ENCODE measurements around the gene ZDHHC5. TPM values are rescaled to one million over a fixed set of nuclear protein-coding genes. Genes with fewer than 3 reads are reported as not detected.
A peak's percentile ranks its signal among the peaks of the same experiment; 100 is the strongest.

ZDHHC5 gene
- total RNA-seq, 2 donors from 2014 or later = 80.2 to 82.1 TPM

DNA sequence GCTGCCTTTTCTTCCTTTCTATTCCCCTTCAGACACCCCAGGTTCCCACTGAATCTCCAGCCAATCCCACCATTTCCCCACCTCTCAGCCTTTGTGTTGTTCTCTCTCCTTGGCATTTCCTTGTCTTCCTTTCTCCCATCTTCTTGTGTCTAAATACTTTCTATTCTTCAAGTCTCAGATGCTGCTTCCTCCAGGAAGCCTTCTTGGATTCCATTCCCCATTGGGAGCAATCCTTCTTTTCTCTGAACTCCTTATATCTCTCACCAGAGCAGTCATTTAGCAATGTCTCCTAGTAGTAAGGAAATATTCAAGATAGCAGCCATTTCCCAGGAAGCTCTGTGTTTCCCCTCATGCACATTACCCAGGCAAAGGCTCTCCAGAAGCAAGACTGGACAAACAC lies 33.6 kb upstream of the ZDHHC5 start:
- TF ChIP-seq, protein P1, sequence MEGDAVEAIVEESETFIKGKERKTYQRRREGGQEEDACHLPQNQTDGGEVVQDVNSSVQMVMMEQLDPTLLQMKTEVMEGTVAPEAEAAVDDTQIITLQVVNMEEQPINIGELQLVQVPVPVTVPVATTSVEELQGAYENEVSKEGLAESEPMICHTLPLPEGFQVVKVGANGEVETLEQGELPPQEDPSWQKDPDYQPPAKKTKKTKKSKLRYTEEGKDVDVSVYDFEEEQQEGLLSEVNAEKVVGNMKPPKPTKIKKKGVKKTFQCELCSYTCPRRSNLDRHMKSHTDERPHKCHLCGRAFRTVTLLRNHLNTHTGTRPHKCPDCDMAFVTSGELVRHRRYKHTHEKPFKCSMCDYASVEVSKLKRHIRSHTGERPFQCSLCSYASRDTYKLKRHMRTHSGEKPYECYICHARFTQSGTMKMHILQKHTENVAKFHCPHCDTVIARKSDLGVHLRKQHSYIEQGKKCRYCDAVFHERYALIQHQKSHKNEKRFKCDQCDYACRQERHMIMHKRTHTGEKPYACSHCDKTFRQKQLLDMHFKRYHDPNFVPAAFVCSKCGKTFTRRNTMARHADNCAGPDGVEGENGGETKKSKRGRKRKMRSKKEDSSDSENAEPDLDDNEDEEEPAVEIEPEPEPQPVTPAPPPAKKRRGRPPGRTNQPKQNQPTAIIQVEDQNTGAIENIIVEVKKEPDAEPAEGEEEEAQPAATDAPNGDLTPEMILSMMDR (IDR thresholded peaks at IDR 0.05) = no peak
- Histone ChIP-seq H3K36me3 (no peaks in the 10 kb centered on the region), H3K9ac (ENCODE audit: low read depth in 2 of 2, low read length in 2 of 2) (no peak overlapping the region), H3K4me3 (no peak overlapping the region), H3K27ac (no peak overlapping the region), H3K27me3 (no peaks in the 10 kb centered on the region), H3K4me1 (no peaks in the 10 kb centered on the region), H3K9me3 (no peaks in the 10 kb centered on the region)
- intact Hi-C loops (cut with DNase I) = no loop called here
- no peak for DNase-seq

DNA sequence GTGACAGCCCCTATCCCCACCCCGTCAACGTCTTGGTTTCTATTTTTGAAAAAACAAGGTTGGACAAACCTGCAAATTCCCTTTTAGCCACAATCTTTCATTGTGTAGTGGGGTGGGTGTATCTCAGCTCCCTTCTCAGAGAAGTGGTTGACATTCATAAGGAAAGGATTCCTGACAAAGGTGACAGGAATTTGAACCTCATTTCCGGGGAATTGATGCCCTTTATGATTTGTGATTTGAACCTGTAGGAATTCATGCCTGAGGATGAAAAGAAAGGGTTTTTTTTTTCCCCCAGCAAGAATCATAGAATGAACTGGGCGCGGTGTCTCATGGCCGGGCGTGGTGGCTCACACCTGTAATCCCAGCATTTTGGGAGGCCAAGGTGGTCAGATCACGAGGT lies 32.7 kb upstream of the ZDHHC5 start:
- intact Hi-C loops (cut with DNase I) = no loop called here
- no peak overlapping the region for H3K27ac ChIP-seq

GRCh38 chr11:57637626-57638004 lies 30.3 kb upstream of the ZDHHC5 start:
- Histone ChIP-seq H3K36me3 (no peaks in the 10 kb centered on the region), H3K4me1 (no peaks in the 10 kb centered on the region), H3K4me3 (no peak overlapping the region), H3K9ac (ENCODE audit: low read depth in 2 of 2, low read length in 2 of 2) (no peak overlapping the region), H3K27me3 (no peaks in the 10 kb centered on the region), H3K9me3 (no peaks in the 10 kb centered on the region), H3K27ac (no peak overlapping the region)
- DNase-seq = no peak
- TF ChIP-seq, protein P1 (IDR thresholded peaks at IDR 0.05) = no peak
- intact Hi-C loops (cut with DNase I) = no loop called here

More for the DNA sequence above, 32.7 kb upstream of the ZDHHC5 start:
- Histone ChIP-seq H3K36me3 (no peaks in the 10 kb centered on the region), H3K9ac (ENCODE audit: low read depth in 2 of 2, low read length in 2 of 2) (no peak overlapping the region), H3K4me1 (no peaks in the 10 kb centered on the region), H3K4me3 (no peak overlapping the region), H3K27me3 (no peaks in the 10 kb centered on the region), H3K9me3 (no peaks in the 10 kb centered on the region)
- TF ChIP-seq, protein P1 (IDR thresholded peaks at IDR 0.05) = no peak
- no peak for DNase-seq

- peak overlapping the region; percentile 38 to 76 for H3K9ac ChIP-seq (ENCODE audit: low read depth in 2 of 2, low read length in 2 of 2)
- DNase-seq = no peak
- H3K27me3 ChIP-seq = no peaks in the 10 kb centered on the region
- H3K4me3 ChIP-seq = peak overlapping the region; percentile 54
- TF ChIP-seq, protein P1 (IDR thresholded peaks at IDR 0.05) = no peak
- H3K9me3 ChIP-seq = no peaks in the 10 kb centered on the region
- no peaks in the 10 kb centered on the region for H3K36me3 ChIP-seq
- H3K27ac ChIP-seq = no peak overlapping the region
- intact Hi-C loops (cut with DNase I) = no loop called here
- no peaks in the 10 kb centered on the region for H3K4me1 ChIP-seq
These were observed 29.7 kb upstream of the ZDHHC5 start for GRCh38 chr11:57638005-57638781.

DNA sequence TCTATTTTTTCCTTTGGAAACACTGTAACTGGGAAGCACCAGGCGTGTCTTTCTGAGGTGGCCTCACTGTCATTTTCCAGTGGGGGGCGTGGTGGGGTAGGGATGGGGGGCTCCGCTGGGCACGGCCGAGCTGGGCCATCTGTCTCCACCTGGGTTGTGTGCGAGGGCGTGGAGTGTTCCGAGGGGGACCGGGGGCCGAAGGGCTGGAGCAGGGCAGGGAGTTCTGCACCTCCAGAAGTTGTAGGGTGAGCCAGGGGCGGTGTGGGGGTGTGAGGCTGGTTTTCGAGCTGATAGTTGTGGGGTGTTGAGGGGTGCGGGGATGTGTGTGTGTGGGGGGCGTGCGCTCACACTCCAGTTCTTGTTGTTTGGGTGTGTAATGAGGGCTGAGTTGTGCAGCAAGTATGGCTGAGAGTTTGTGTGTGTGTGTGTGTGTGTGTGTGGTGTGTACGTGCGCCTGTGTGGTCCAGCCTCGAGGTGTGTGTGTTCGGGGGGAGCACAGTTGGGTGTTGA lies 29.0 kb upstream of the ZDHHC5 start:
- H3K27ac ChIP-seq = no peak overlapping the region
- H3K4me3 ChIP-seq = peak overlapping the region; percentile 54
- no peaks in the 10 kb centered on the region for H3K27me3 ChIP-seq
- H3K9ac ChIP-seq (ENCODE audit: low read depth in 2 of 2, low read length in 2 of 2) = peak overlapping the region; percentile 38 to 76
- no peaks in the 10 kb centered on the region for H3K9me3 ChIP-seq
- no peaks in the 10 kb centered on the region for H3K4me1 ChIP-seq
- TF ChIP-seq, protein P1 (IDR thresholded peaks at IDR 0.05) = no peak
- intact Hi-C loops (cut with DNase I) = no loop called here
- no peak for DNase-seq
- H3K36me3 ChIP-seq = no peaks in the 10 kb centered on the region

Data from colonic mucosa (tissue), 4 donors.